ENCODE data around the gene SHKBP1.
"Not testable (repeated sequence)": the region's sequence is repeated elsewhere in the genome, so short reads cannot be mapped to it uniquely, and the experiment has no call there.

SHKBP1 gene

DNA sequence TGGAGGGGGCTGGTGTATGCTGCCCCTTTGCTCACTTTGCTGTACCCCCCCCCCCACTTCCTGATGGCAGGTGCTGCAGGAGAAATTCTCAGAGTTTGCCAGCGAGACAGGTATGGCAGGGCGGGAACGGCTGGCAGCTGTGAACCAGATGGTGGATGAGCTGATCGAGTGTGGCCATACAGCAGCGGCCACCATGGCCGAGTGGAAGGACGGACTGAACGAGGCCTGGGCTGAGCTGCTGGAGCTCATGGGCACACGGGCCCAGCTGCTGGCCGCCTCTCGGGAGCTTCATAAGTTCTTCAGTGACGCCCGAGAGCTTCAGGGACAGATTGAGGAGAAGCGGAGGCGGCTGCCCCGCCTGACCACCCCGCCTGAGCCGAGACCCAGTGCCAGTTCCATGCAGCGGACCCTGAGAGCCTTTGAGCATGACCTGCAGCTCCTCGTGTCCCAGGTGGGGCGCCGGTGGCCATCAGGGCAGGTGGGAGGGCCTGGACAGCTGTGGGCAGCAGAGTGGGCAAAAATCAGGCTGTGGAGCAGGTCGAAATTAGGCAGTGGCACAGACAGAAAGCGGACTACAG is 19.6 kb upstream of the SHKBP1 start:
- no peak for DNase-seq

DNA sequence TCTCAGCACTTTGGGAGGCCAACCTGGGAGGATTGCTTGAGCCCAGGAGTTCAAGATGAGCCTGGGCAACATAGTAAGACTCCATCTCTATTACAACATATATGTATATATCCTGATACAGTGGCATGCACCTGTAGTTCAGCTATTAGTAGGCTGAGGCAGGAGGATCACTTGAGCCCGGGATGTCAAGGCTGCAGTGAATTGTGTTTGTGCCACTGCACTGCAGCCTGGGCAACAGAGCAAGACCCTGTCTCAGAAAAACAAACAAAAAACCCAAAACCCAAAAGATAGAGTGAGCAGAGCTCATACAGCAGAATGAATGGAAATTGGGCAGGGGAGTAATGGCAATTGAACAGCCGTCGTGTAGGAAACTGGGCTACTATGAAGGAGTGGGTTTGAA is 17.3 kb upstream of the SHKBP1 start:
- DNase-seq = no peak

- DNase-seq = no peak
Measured at GRCh38 chr19:40560092-40560507, 16.6 kb upstream of the SHKBP1 start.

GRCh38 chr19:40561947-40562346 is 14.7 kb upstream of the SHKBP1 start:
- no peak for DNase-seq

- DNase-seq = not testable (repeated sequence)
Measured at GRCh38 chr19:40564535-40564934, 12.1 kb upstream of the SHKBP1 start.

- DNase-seq = no peak
Measured at GRCh38 chr19:40565355-40565754, 11.3 kb upstream of the SHKBP1 start.

GRCh38 chr19:40565910-40566495 is 10.7 kb upstream of the SHKBP1 start:
- DNase-seq = no peak

- DNase-seq = no peak
Measured at GRCh38 chr19:40567040-40567749, 9.5 kb upstream of the SHKBP1 start.

GRCh38 chr19:40567750-40568494 is 8.8 kb upstream of the SHKBP1 start:
- no peak for DNase-seq

GRCh38 chr19:40570313-40571004 is 6.2 kb upstream of the SHKBP1 start:
- DNase-seq = peak; percentile 64 to 88 (median 80)

- no peak for DNase-seq
Measured at GRCh38 chr19:40571005-40571318, 5.7 kb upstream of the SHKBP1 start.

DNA sequence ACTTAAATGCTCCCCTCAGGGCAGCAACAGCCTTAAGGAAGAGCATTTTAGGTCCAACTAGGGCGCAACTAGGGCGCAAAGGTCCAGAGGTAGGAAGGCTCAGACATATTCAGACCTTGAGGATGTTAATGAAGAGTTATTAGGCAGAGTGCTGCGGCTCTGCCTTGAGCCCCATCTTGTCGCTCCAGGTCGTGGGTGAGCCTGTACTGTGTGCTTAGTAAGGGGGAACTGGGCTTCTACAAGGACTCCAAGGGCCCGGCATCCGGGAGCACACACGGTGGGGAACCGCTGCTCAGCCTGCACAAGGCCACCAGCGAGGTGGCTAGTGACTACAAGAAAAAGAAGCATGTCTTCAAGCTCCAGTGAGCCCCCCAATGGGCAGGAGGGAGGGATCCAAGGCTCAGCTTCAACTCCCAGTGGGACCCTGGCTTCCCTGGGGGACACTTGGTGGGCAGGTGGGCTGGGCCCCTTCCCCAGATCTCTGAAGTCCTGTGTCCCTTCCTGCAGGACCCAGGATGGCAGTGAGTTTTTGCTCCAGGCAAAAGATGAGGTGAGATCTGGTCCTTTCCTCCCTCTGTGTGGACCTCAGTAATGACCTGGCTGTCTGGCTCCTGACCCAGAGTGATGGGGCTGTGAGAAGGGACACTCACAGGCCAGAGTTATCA is 4.7 kb upstream of the SHKBP1 start:
- no peak for DNase-seq

- no peak for DNase-seq
Measured at GRCh38 chr19:40575326-40575725, 1.3 kb upstream of the SHKBP1 start.

DNA sequence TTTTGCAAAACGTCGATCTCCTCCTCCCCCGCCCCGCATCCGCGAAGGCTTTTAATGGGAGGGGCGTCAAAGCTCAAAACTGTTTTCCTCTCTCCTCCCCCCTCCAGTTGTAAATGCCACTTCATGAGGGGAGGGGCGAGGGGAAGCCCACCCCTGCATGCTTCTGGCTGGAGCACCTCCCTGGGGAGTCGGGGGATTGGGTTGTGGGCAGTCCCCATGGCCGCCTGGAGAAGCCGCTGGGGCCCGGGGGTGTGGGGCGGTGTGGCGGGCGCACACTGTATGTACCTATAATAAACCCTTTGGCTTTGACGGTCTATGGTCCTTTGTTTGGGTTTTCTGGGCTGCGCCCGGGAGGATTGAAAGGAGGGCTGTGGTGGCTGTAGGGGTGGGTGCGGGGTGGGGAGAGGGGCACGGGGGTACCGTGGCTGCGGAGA is 505 bp upstream of the SHKBP1 start:
- peak in 1 of 4 experiments; percentile 36 for DNase-seq

- DNase-seq = no peak
Measured at GRCh38 chr19:40578442-40578908, 1.8 kb downstream of the SHKBP1 start.

DNA sequence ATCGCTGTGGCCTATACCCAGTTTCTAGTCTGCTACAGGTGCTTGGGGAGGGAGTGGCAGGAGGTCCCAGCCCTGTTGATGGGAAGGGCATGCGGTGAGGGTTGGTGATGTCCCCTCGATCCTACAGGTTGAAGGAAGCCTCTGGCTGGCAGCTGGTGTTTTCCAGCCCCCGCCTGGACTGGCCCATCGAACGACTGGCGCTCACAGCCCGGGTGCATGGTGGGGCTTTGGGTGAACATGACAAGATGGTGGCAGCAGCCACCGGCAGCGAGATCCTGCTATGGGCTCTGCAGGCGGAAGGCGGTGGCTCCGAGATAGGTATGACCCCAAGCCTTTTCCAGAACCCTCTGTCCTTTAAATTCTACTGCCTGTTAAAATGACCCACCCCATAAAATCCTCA is 3.9 kb downstream of the SHKBP1 start:
- no peak for DNase-seq

GRCh38 chr19:40581531-40581930 is 4.9 kb downstream of the SHKBP1 start:
- no peak for DNase-seq

DNA sequence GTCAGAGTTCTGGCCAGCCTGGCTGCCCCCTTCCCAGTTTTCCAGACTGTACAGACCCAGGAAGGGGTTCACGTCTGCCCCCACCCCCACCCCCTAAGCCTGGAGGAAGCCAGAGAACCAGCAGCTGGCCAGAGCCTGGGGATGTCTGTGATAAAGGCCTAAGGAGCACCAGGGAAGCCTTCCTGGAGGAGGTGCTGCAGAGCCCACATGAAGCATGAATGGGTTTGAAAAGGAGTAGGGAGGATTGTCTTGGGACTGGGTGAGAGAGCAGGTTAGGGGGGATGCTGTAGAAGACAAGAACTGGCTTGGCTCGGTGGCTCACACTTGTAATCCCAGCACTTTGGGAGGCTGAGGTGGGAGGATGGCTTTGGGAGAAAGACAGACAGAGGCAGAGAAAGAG is 5.8 kb downstream of the SHKBP1 start:
- DNase-seq = no peak

DNA sequence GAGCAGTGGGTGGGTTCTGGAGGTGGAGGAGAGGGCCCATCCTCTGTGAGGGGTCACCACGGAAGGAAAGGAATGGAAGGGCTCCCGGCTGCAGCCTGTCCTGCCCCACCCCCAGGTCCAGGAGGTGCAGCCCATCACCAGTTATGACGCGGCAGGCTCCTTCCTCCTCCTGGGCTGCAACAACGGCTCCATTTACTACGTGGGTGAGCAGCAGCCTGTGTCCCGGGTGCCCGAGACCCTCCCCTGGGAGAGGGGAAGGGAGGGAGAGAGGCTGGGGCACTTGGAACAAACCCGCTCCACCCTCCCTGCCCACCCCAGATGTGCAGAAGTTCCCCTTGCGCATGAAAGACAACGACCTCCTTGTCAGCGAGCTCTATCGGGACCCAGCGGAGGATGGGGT is 6.6 kb downstream of the SHKBP1 start:
- DNase-seq = no peak

DNA sequence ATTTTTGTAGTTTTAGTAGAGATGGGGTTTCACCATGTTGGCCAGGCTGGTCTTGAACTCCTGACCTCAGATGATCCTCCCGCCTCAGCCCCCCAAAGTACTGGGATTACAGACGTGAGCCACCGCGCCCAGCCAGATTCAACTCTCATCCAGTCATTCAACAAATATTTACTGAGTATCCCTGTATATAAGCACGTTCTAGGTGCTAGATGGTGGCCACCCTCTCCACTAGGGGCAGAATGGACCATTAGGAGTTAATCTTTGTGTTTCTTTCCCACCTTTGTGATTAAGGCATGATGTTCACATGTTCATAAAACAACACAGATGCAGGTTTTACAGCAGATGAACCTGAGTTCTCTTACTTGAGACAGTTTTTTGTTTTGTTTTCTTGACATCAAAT is 7.3 kb downstream of the SHKBP1 start:
- no peak for DNase-seq

GRCh38 chr19:40585241-40585981 is 8.7 kb downstream of the SHKBP1 start:
- DNase-seq = no peak

DNA sequence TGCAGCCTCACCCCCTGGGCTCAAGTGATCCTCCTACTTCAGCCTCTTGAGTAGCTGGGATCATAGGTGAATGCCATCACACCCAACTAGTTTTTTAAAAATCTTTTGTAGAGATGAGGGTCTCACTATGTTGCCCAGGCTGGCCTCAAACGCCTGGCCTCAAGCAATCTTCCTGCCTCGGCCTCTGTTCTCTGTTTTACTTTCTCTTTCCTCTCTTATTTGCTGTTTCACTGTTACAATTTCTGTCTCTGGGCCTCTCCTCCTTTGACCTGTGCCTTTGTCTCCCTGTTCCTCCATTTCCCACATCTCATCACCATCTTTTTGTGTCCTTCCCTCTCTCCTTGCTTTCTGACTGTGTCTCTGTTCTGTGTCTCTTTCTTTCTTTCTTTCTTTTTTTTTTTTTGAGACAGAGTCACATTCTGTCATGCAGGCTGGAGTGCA is 9.3 kb downstream of the SHKBP1 start:
- no peak for DNase-seq
